WTC11 (cell line): Measurements from ENCODE around the gene CD34.

Experiments
- ETV6 ChIP-seq: sonication (generic); formaldehyde crosslinking; IDR thresholded peaks from 2 replicates; pipeline ENCODE4 v1.8.1; 2022; ENCODE audit warnings: mild to moderate bottlenecking, missing genetic modification reagents
- IRF1 ChIP-seq: sonication (generic); formaldehyde crosslinking; IDR thresholded peaks from 2 replicates; pipeline ENCODE4 v1.8.0; 2023; ENCODE audit warnings: missing genetic modification reagents
- NFYB ChIP-seq: sonication (generic); formaldehyde crosslinking; conservative IDR thresholded peaks from 2 replicates; pipeline ENCODE4 v1.8.0; 2022; ENCODE audit warnings: low read depth, missing genetic modification reagents
- NR3C1 ChIP-seq: sonication (generic); formaldehyde crosslinking; conservative IDR thresholded peaks from 2 replicates; pipeline ENCODE4 v1.8.1; 2023; ENCODE audit warnings: low read depth, mild to moderate bottlenecking, missing genetic modification reagents
- RELA ChIP-seq: sonication (generic); formaldehyde crosslinking; IDR thresholded peaks from 2 replicates; pipeline ENCODE4 v1.8.1; 2022; ENCODE audit warnings: missing genetic modification reagents, mild to moderate bottlenecking, borderline replicate concordance
- SMAD3 ChIP-seq: sonication (generic); formaldehyde crosslinking; IDR thresholded peaks from 2 replicates; pipeline ENCODE4 v1.8.0; 2022; ENCODE audit warnings: missing genetic modification reagents, mild to moderate bottlenecking, borderline replicate concordance
- TCF7 ChIP-seq: sonication (generic); formaldehyde crosslinking; IDR thresholded peaks from 2 replicates; pipeline ENCODE4 v1.8.0; 2022; ENCODE audit warnings: mild to moderate bottlenecking, low read depth, missing genetic modification reagents, moderate library complexity
- TF ChIP-seq, protein P1 (sequence below): sonication (generic); formaldehyde crosslinking; IDR thresholded peaks from 2 replicates; pipeline ENCODE4 v1.8.0; 2022; ENCODE audit warnings: mild to moderate bottlenecking, missing genetic modification reagents
- TF ChIP-seq, protein P2 (sequence below): fragments of 200-600 bp; IDR thresholded peaks from 2 replicates; pipeline ENCODE4 v1.8.0; 2022; ENCODE audit warnings: antibody characterized with exemption

- TF ChIP-seq RELA (CRISPR knock-in tag) (no peak), TCF7 (CRISPR knock-in tag) (no peak), ETV6 (CRISPR knock-in tag) (no peak), IRF1 (CRISPR knock-in tag) (no peak), SMAD3 (no peak), NR3C1 (CRISPR knock-in tag) (no peak), NFYB (CRISPR knock-in tag) (no peak)
- TF ChIP-seq, protein P1, sequence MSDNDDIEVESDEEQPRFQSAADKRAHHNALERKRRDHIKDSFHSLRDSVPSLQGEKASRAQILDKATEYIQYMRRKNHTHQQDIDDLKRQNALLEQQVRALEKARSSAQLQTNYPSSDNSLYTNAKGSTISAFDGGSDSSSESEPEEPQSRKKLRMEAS (CRISPR knock-in tag) = peak; percentile 50; the same call in 1 of the 2 replicates
- TF ChIP-seq, protein P2, sequence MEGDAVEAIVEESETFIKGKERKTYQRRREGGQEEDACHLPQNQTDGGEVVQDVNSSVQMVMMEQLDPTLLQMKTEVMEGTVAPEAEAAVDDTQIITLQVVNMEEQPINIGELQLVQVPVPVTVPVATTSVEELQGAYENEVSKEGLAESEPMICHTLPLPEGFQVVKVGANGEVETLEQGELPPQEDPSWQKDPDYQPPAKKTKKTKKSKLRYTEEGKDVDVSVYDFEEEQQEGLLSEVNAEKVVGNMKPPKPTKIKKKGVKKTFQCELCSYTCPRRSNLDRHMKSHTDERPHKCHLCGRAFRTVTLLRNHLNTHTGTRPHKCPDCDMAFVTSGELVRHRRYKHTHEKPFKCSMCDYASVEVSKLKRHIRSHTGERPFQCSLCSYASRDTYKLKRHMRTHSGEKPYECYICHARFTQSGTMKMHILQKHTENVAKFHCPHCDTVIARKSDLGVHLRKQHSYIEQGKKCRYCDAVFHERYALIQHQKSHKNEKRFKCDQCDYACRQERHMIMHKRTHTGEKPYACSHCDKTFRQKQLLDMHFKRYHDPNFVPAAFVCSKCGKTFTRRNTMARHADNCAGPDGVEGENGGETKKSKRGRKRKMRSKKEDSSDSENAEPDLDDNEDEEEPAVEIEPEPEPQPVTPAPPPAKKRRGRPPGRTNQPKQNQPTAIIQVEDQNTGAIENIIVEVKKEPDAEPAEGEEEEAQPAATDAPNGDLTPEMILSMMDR = no peak
Measured at GRCh38 chr1:207925210-207925609, 14.3 kb upstream of the CD34 start.
